WERI-Rb-1 (cell line): ENCODE measurements around the gene SMIM8.

ENCODE experiments used
- DNase-seq: peaks from one replicate; pipeline ENCODE4 v3.0.0-alpha.2; 2020
- H3K27ac ChIP-seq: fragments of 250-450 bp; sonication (Bioruptor Pico); 2 replicates; pipeline ENCODE4 v1.5.1; 2020; ENCODE audit warnings: mild to moderate bottlenecking, moderate library complexity
- H3K27me3 ChIP-seq: fragments of 250-450 bp; sonication (Bioruptor Pico); 2 replicates; pipeline ENCODE4 v1.5.1; 2021; ENCODE audit warnings: mild to moderate bottlenecking, low read depth, moderate library complexity; ENCODE audit not compliant: insufficient read depth, severe bottlenecking
- H3K36me3 ChIP-seq: fragments of 250-450 bp; sonication (Bioruptor Pico); 2 replicates; pipeline ENCODE4 v1.5.1; 2020; ENCODE audit warnings: mild to moderate bottlenecking, moderate library complexity
- H3K4me3 ChIP-seq: 2 replicates; pipeline ENCODE4 v1.5.1; 2011; ENCODE audit warnings: low read depth, mild to moderate bottlenecking, control low read depth, low read length
- H3K9me3 ChIP-seq: fragments of 250-450 bp; sonication (Bioruptor Pico); 2 replicates; pipeline ENCODE4 v1.5.1; 2021; ENCODE audit warnings: mild to moderate bottlenecking, moderate library complexity; ENCODE audit not compliant: severe bottlenecking
- CTCF ChIP-seq: IDR thresholded peaks from 2 replicates; pipeline ENCODE4 v1.5.1; 2011; ENCODE audit warnings: low read depth, mild to moderate bottlenecking, control low read depth, inconsistent platforms, low read length

The SMIM8 gene

DNA sequence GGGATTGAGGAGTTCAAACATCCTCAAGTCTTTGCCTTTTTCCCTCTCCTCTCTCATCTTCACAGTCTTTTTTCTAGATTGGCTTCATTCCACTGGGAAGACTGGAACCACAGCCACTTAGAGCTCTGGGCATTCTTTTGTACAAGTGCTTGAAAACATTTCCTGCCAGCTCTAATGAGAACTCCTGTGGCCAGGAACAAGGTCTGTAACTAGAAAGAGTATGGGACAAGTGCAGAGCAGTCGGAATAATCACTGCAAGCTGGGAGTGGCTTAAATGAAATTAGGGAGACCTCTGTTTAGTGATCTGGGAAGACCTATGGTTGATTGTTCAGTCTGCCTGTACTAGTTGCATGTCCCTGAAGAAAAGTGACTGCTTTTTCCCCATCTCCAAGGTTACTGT is 41.0 kb upstream of the SMIM8 start:
- H3K4me3 ChIP-seq: no peak overlapping the region
- H3K27me3 ChIP-seq: no peaks in the 10 kb centered on the region
- DNase-seq: no peak
- H3K36me3 ChIP-seq: no peaks in the 10 kb centered on the region
- no peaks in the 10 kb centered on the region for H3K9me3 ChIP-seq
- H3K27ac ChIP-seq: no peak overlapping the region
- TF ChIP-seq CTCF: no peak

- H3K27ac ChIP-seq: no peak overlapping the region
- H3K36me3 ChIP-seq: no peaks in the 10 kb centered on the region
- no peak overlapping the region for H3K4me3 ChIP-seq
- no peak for TF ChIP-seq CTCF
- DNase-seq: no peak
- H3K27me3 ChIP-seq: no peaks in the 10 kb centered on the region
- H3K9me3 ChIP-seq: no peaks in the 10 kb centered on the region
These were observed 39.6 kb upstream of the SMIM8 start for GRCh38 chr6:87282743-87283142.

GRCh38 chr6:87283461-87283860 is 38.9 kb upstream of the SMIM8 start:
- no peak overlapping the region for H3K27ac ChIP-seq
- H3K27me3 ChIP-seq: no peaks in the 10 kb centered on the region
- DNase-seq: no peak
- no peak for TF ChIP-seq CTCF
- H3K4me3 ChIP-seq: no peak overlapping the region
- H3K9me3 ChIP-seq: no peaks in the 10 kb centered on the region
- H3K36me3 ChIP-seq: no peaks in the 10 kb centered on the region

DNA sequence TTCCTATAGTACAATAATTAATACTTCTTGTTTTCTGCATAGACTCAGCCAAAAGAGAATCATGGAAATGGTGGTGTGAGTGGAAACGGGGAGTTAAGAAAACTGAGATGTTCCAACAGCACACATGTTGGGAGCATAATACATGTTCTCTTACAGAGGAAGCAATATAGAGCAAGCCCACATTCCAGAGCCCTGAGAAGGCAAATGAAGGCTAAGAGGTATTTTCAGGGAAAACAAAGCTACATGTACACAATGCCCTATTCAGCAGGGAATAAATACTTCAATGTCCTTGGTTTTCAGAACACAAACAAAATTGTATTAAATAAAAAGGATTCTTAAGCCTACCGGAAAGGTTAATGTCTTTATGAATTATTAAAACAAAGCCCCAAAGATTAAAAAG is 35.1 kb upstream of the SMIM8 start:
- Histone ChIP-seq H3K4me3 (no peak overlapping the region), H3K9me3 (no peaks in the 10 kb centered on the region), H3K27ac (no peak overlapping the region), H3K36me3 (no peaks in the 10 kb centered on the region), H3K27me3 (no peaks in the 10 kb centered on the region)
- DNase-seq: no peak
- TF ChIP-seq CTCF: no peak

GRCh38 chr6:87289571-87289970 is 32.8 kb upstream of the SMIM8 start:
- DNase-seq: no peak

More at GRCh38 chr6:87289571-87289970, 32.8 kb upstream of the SMIM8 start:
- Histone ChIP-seq H3K9me3 (no peaks in the 10 kb centered on the region), H3K27me3 (no peaks in the 10 kb centered on the region), H3K36me3 (no peaks in the 10 kb centered on the region), H3K4me3 (no peak overlapping the region), H3K27ac (no peak overlapping the region)
- no peak for TF ChIP-seq CTCF
